Glomerular visceral epithelial cell (primary cell): ENCODE results near the gene YAP1.

Experiments used
- DNase-seq: peaks from one replicate; pipeline ENCODE4 v3.0.0-alpha.2; 2016; ENCODE audit errors: extremely low spot score

The YAP1 gene

DNA sequence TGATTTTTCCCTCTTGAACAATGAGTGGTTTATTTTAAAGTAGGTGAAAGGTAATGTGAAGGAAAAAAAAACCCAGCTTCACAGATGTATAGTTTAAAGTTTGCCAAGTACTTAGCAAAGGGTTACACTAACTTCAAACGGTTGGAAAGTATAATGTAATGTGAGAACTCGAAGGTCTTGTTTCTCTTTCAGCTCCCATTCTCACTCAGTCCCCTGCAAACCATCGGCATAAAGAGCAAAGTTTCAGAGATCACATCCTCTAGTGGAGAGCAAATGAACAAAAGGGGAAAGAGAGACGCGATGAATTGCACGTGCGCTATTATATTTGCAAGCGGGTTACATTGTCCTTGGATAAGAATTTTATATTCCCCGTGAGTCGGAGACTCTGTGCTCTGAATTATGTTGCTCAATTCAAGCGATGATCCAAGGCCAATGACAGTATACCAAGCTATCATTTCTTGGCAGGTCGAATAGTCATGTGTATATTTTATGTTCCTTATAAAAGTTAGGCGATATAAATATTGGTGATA is 169.5 kb downstream of the YAP1 start:
- DNase-seq: peak; percentile 41

- DNase-seq: no peak
Observed at GRCh38 chr11:102280245-102280833, 170.1 kb downstream of the YAP1 start.
